ENCODE data around the gene FFAR4.

The FFAR4 gene

GRCh38 chr10:93599778-93600177 is 33.3 kb downstream of the FFAR4 start:
- DNase-seq (ENCODE audit: low read depth, low spot score): no peak

GRCh38 chr10:93600446-93601145 is 34.1 kb downstream of the FFAR4 start:
- DNase-seq (ENCODE audit: low read depth, low spot score): no peak

DNA sequence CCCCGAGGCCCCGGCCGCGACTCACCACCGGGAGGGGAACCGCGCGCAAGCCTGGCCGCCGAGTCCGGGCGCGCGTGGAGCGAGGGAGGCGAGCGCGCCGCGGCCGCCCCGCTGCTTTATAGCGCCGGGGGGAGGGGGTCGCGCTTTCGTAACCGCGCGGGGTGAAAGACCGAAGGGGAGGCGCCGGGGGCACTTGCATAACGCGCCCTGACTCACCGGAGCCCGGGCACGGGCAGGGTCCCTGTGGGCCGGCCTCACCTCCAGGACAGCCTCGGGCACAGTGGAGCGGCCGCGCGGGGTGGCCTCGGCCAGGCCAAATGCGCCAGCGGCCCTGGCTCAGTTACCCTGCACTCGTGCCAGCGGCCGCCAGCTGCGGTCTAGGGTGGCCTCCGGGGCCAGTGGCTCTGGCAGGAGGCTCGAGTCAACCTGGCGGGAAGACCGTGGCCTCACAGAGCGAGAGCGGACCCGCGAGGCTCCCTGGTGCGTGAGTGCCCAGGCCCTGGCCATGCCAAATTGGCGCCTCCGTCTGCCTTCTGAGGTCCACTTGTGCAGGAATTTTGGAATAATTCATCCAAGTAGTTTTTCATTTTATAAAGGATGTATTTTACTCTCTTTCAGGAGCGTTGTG is 34.8 kb downstream of the FFAR4 start, which contains the start of gene RBP4:
Gene RBP4, minus strand, starts transcription at position 90 of the 628 bp plus-strand sequence. CDS start 207 bp downstream, outside the sequence.
- DNase-seq (ENCODE audit: low read depth, low spot score): no peak

DNA sequence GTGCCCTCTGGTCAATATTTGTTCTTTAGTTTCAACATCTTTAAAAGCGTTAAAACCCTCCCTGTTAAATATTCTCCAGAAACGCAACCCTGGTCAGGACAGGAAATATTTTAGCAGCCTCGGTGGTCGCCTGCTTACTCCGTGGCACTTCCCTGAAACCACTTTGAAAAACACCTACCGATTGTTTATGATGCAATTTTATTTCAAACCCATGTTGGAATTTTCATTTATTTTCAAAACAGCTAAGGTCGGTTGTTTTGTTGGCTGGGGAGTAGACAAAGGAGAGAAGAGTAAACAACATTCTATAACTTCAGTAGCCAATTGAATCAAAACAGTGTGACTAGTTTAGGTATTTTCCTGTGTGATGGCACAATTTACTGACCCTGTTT is 35.3 kb downstream of the FFAR4 start:
- DNase-seq (ENCODE audit: low read depth, low spot score): no peak

GRCh38 chr10:93603023-93603422 is 36.6 kb downstream of the FFAR4 start:
- DNase-seq (ENCODE audit: low read depth, low spot score): no peak

GRCh38 chr10:93604146-93604545 is 37.7 kb downstream of the FFAR4 start:
- DNase-seq (ENCODE audit: low read depth, low spot score): no peak

- no peak for DNase-seq (ENCODE audit: low read depth, low spot score)
These were observed 42.0 kb downstream of the FFAR4 start for GRCh38 chr10:93608421-93608820.

GRCh38 chr10:93612311-93612710 is 45.8 kb downstream of the FFAR4 start, which contains the start of gene PDE6C:
Gene PDE6C (plus strand): TSS chr10:93612537. CDS start chr10:93612726, 189 bp downstream.
- no peak for DNase-seq (ENCODE audit: low read depth, low spot score)

DNA sequence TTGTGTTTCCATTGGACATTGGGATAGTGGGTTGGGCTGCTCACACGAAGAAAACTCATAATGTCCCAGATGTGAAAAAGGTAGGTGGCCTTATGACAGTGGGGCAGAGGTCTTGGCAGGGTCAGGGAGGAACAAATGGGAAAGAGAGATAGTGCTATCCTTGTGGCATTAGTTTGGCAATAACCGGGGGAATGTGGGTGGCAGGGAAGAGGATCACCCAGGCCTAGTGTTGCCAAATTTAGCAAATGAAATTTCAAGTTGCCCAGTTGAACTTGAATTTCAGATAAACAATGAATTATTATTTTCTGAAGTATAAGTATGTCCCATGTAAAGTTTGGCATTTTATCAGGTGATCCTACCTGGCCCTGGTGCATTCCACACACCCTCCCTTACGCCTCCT is 46.7 kb downstream of the FFAR4 start:
- no peak for DNase-seq (ENCODE audit: low read depth, low spot score)

- no peak for DNase-seq (ENCODE audit: low read depth, low spot score)
These were observed 47.8 kb downstream of the FFAR4 start for GRCh38 chr10:93614101-93614825.

DNA sequence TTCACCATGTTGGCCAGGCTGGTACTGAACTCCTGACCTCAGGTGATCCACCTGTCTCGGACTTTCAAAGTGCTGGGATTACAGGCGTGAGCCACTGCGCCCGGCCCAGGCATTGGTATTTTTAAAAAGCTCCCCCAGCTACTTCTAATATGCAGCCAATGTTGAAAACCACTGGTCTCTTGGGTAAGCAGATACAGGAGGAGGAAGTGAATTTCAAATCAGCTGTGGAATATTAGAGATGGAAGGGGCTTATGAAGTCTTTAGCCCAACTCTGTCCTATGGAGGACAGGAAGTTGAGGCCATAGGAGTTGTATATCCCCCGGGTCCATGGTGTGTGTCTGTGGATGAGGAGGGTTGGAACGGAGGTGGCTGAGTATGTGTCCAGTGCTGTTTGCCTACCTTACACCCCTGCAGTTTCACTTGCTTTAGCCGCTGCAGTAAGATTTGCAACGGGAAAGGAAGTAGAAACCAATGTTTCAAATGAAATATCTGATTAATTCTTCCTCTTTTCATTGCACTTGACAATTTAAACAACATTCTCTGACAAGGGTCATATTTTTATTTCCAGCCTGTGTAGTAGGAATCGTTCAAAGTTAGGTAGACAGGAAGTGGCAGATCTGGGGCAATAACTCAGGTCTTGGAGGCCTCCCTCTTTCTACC is 49.2 kb downstream of the FFAR4 start:
- no peak for DNase-seq (ENCODE audit: low read depth, low spot score)

- DNase-seq (ENCODE audit: low read depth, low spot score): no peak
These were observed 54.5 kb downstream of the FFAR4 start for GRCh38 chr10:93620925-93621324.

GRCh38 chr10:93622942-93623341 is 56.5 kb downstream of the FFAR4 start:
- DNase-seq (ENCODE audit: low read depth, low spot score): no peak

DNA sequence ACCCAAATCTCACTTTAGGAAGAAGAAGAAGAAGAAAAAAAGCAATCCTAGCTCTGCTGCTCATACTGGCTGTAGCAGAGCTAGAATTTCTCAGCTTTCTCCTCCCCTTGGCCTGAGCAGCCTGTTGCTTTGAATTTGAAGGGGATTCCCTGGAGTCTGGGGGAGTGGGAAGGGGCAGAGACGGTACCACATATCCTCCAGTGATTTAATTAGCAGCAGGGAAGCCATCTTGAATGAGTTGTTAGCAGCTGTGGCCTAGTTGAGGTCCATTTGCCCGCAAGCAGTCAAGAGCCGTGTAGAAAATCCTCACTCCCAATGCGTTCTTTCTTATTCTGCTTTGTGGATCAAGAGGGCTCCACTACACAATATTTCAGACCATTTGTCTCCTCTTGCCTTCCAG is 62.4 kb downstream of the FFAR4 start:
- no peak for DNase-seq (ENCODE audit: low read depth, low spot score)

- DNase-seq (ENCODE audit: low read depth, low spot score): no peak
These were observed 63.3 kb downstream of the FFAR4 start for GRCh38 chr10:93629647-93630305.

DNA sequence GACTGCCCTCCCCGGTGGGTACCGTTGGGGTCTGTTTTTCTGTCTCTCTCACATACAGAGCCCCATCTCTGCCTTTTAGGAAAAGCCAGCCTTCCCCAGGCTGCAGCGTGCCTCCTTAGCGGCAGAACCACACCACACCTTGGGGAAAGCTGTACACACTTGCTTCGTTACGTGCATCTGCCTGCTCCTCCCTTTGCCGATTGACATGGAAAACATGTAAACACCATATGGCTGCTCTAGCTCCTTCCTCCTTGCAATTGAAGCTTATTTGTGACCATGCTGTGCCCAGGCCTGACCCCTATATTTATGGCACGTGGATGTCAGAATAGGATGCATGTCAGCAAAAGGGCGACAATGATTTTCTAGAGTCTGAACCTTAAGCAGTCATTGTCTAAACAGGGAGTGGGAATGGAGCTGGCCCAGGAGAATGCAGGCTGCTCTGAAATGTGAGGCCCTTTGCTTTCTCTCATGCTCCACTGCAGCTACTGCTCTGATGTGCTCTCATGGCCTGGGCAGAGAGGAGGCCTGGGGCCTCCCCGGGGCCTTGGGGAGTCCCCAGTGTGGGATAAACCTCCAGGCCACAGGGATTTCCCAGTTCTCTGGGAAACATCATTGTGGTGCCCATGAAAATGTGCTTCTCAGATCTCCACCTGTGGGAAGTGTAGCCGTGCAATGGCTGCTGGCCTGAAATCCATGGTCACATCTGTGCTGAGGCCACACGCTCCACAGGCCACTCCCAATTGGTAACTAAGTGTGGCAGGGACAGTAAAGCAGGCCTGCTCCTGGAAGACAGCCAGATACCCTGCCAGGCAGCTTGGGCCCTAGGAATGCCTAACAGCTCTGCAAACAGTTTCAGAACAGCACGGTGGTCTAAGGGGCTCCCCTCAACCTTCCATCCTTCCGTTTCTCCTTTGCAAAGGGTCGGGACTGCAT is 64.4 kb downstream of the FFAR4 start:
- DNase-seq (ENCODE audit: low read depth, low spot score): no peak

Measured in iPS DF 19.7 (cell line).